C4-2B (cell line): ENCODE data around the gene GPC5.

Experiments
- ZFX ChIP-seq: fragments of 450-650 bp; IDR thresholded peaks from 2 replicates; pipeline ENCODE4 v1.6.1; 2017
- TF ChIP-seq, protein P1 (sequence below): fragments of 450-650 bp; conservative IDR thresholded peaks from 2 replicates; pipeline ENCODE4 v1.5.1; 2017; ENCODE audit warnings: mild to moderate bottlenecking

DNA sequence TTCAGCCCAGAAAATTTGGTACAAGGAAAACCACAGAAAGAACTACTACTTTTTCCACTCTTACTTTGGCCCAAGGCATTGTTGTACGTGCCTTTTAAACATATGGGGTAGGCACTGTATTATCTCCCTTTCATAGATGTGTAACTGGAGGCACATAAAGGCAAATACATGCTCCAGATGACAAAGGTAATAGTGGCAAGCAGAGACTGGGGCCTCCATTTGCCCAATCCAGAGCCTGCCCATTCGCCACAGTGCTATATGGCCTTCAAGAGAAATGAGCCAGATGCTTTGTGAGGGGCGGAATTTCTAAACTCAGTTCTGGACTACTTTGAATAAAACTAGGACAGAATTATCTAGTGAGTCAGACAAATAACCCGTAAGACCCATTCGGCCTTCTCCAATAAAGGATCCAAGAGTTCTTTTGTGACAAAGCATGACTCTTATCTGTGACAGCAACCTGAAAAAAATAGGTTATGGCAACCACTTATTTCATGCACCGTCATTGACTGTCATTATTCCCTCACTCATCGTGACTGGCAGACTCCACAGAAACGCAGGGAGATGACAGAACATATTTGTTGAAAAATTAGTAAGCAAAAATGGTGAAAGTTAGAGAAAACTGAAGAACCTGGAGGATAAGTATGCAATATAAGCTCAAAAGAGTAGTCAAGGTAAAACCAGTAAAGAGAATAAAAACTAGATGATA is 1116.2 kb downstream of the GPC5 start:
- TF ChIP-seq, protein P1, sequence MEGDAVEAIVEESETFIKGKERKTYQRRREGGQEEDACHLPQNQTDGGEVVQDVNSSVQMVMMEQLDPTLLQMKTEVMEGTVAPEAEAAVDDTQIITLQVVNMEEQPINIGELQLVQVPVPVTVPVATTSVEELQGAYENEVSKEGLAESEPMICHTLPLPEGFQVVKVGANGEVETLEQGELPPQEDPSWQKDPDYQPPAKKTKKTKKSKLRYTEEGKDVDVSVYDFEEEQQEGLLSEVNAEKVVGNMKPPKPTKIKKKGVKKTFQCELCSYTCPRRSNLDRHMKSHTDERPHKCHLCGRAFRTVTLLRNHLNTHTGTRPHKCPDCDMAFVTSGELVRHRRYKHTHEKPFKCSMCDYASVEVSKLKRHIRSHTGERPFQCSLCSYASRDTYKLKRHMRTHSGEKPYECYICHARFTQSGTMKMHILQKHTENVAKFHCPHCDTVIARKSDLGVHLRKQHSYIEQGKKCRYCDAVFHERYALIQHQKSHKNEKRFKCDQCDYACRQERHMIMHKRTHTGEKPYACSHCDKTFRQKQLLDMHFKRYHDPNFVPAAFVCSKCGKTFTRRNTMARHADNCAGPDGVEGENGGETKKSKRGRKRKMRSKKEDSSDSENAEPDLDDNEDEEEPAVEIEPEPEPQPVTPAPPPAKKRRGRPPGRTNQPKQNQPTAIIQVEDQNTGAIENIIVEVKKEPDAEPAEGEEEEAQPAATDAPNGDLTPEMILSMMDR, result no peak
- TF ChIP-seq ZFX, result no peak
